ENCODE results near the gene ZNF778.
A peak's percentile ranks its signal among the peaks of the same experiment; 100 is the strongest.
"Not testable (repeated sequence)": the region's sequence is repeated elsewhere in the genome, so short reads cannot be mapped to it uniquely, and the experiment has no call there.

Gene ZNF778

GRCh38 chr16:89246383-89246902, 28.9 kb downstream of the ZNF778 start:
- H3K27ac ChIP-seq (replicated peaks) = no peak overlapping the region; the same call in 1 of the 2 replicates
- no peak for TF ChIP-seq CTCF (IDR thresholded peaks at IDR 0.05; ENCODE audit: insufficient read depth, low read length)
- TF ChIP-seq GABPA (IDR thresholded peaks at IDR 0.05; ENCODE audit: low read depth) = no peak
- no peak for TF ChIP-seq POLR2AphosphoS5 (IDR thresholded peaks at IDR 0.05; ENCODE audit: low read depth)
- TF ChIP-seq SPI1 (IDR thresholded peaks at IDR 0.05; ENCODE audit: borderline replicate concordance, low read depth) = no peak
- no peak for TF ChIP-seq REST (IDR thresholded peaks at IDR 0.05; ENCODE audit: insufficient replicate concordance, low read depth)
- DNase-seq (ENCODE audit: low read depth in 1 of 2, low spot score in 1 of 2) = no peak
- H3K27me3 ChIP-seq (ENCODE audit: insufficient read depth, poor library complexity, severe bottlenecking) = no peaks in the 10 kb centered on the region
- peak overlapping the region; percentile 33; the same call in 1 of the 2 replicates for H3K4me3 ChIP-seq (replicated peaks; ENCODE audit: insufficient read depth, low read length)

GRCh38 chr16:89246903-89247733, 29.6 kb downstream of the ZNF778 start:
- Histone ChIP-seq H3K4me3 (replicated peaks; ENCODE audit: insufficient read depth, low read length) (peak overlapping the region; percentile 33), H3K27ac (replicated peaks) (no peak overlapping the region; the same call in 1 of the 2 replicates)
- TF ChIP-seq GABPA (IDR thresholded peaks at IDR 0.05; ENCODE audit: low read depth) = no peak
- no peak for TF ChIP-seq CTCF (IDR thresholded peaks at IDR 0.05; ENCODE audit: insufficient read depth, low read length)
- TF ChIP-seq POLR2AphosphoS5 (IDR thresholded peaks at IDR 0.05; ENCODE audit: low read depth) = 0 out of 2 replicates have a peak, but pooled peaks have one; percentile 48

GRCh38 chr16:89247734-89248075, 30.2 kb downstream of the ZNF778 start:
- DNase-seq (ENCODE audit: low read depth in 1 of 2, low spot score in 1 of 2); H3K27me3 ChIP-seq (ENCODE audit: insufficient read depth, poor library complexity, severe bottlenecking); H3K27ac ChIP-seq (replicated peaks): not testable (repeated sequence)
- H3K4me3 ChIP-seq (replicated peaks; ENCODE audit: insufficient read depth, low read length) = peak overlapping the region; percentile 33

More at GRCh38 chr16:89246903-89247733, 29.6 kb downstream of the ZNF778 start:
- peak; percentile 69 to 73 for DNase-seq (ENCODE audit: low read depth in 1 of 2, low spot score in 1 of 2)
- H3K27me3 ChIP-seq (ENCODE audit: insufficient read depth, poor library complexity, severe bottlenecking) = no peaks in the 10 kb centered on the region

GRCh38 chr16:89248196-89248982, 30.9 kb downstream of the ZNF778 start:
- Histone ChIP-seq H3K4me3 (replicated peaks; ENCODE audit: insufficient read depth, low read length) (no peak overlapping the region), H3K27me3 (ENCODE audit: insufficient read depth, poor library complexity, severe bottlenecking) (no peaks in the 10 kb centered on the region), H3K27ac (replicated peaks) (no peak overlapping the region)
- TF ChIP-seq CTCF (IDR thresholded peaks at IDR 0.05; ENCODE audit: insufficient read depth, low read length) (no peak), REST (IDR thresholded peaks at IDR 0.05; ENCODE audit: insufficient replicate concordance, low read depth) (no peak), GABPA (IDR thresholded peaks at IDR 0.05; ENCODE audit: low read depth) (no peak), POLR2AphosphoS5 (IDR thresholded peaks at IDR 0.05; ENCODE audit: low read depth) (no peak), SPI1 (IDR thresholded peaks at IDR 0.05; ENCODE audit: borderline replicate concordance, low read depth) (no peak)
- no peak for DNase-seq (ENCODE audit: low read depth in 1 of 2, low spot score in 1 of 2)

Data from HL-60 (cell line).